ENCODE measurements around the gene VPS33B. TPM values are rescaled to one million over a fixed set of nuclear protein-coding genes. Genes with fewer than 3 reads are reported as not detected.
A peak's percentile ranks its signal among the peaks of the same experiment; 100 is the strongest.

Gene VPS33B
- total and polyA plus RNA-seq, 2 of the 13 experiments (the other 11 are each of a cell fraction or from before 2014, with no cell fraction given): 15.8 to 16.5 TPM

DNA sequence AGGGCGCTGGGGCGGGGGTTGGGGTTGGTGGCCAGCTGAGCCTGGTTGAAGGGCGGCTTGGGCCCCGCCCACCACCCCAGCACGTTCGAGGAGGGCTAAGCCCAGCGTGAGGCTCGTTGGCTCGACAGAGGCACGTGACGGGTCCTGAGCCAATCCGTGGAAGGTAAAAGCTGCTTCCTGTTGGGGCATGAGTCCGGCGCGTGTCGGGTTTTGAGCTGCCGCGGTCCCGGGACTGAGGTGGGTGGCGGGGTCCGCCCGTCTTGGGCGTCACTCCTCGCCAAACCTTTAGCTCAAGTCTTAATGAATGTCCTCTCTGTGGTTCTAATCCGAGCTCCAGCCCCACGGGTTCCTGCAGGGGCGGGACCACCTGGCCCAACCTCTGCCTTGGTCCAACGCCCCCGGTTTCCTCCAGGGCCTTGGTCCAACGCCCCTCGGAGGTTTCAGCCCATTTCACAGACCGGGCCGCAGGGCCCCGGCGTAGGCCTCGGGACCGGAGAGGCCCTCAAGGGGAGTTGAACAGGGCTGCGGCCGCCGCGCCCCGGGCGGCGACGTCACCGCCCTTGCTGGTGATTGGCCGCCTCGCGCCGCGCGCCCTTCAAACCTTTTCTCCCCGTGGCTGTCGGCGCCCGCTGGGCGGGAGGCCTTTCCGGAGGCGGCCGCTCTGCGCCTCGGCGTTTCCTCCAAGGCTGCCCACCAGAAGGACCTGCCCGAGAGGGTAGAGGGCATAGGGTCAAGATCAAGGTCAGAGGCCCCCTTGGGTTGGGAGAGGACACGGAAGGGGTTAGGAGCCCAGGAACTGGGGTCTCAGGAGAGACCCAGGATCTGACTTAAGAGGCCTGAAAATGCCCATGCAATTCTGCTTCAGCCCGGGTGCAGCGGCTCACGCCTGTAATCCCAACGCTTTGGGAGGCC, 67.4 kb downstream of the VPS33B start, which contains the start of gene RCCD1:
Gene RCCD1, plus strand, starts transcription at position 173 of the 912 bp plus-strand sequence. CDS start 1,851 bp downstream, outside the sequence.
- Histone ChIP-seq H3K9me3 (ENCODE audit: low read length) (no peaks in the 10 kb centered on the region), H3K9ac (ENCODE audit: insufficient read depth, low read depth, low read length) (peak within 1 kb of the TSS; percentile 97), H3K27ac (ENCODE audit: extremely low read length, insufficient read depth, low read length) (peak within 1 kb of the TSS; percentile 97), H3K27me3 (ENCODE audit: control insufficient read depth in 1 of 2, insufficient read depth in 2 of 2, low read length in 2 of 2) (no peaks in the 10 kb centered on the region), H4K20me1 (ENCODE audit: insufficient read depth, low read length) (no peaks in the 10 kb centered on the region), H3K36me3 (replicated peaks in 1 of 2; ENCODE audit: control insufficient read depth in 1 of 2, insufficient read depth in 2 of 2, low read length in 2 of 2) (peaks cover 16 to 44% of the 10 kb centered on the region in 2 experiments; a peak in 4 of 5 replicates), H3K4me1 (ENCODE audit: insufficient read depth, low read length) (peaks cover 11% of the 10 kb centered on the region), H3K4me3 (replicated peaks in 1 of 3; ENCODE audit: insufficient read depth in 1 of 3, low read depth in 2 of 3, low read length in 3 of 3) (peak within 1 kb of the TSS; percentile 60 to 77 (median 65)), H2AFZ (ENCODE audit: low read length) (no peak within 1 kb of the TSS), H3K4me2 (ENCODE audit: low read depth, low read length) (peak within 1 kb of the TSS; percentile 83), H3K79me2 (ENCODE audit: insufficient read depth, low read length) (peaks cover 9% of the 10 kb centered on the region)
- intact Hi-C loops (cut with micrococcal nuclease; ENCODE audit: unreplicated experiment) (loop anchor here (2.0 to 5.0 kb wide), 2 partner anchors 20 to 77 kb away; partner anchors contain the start of gene UNC45A), in situ Hi-C loops (cut with HindIII; ENCODE audit: extremely low pct_ligation_motif_present, low pct_unique_long_range_greater_than_20kb) (no loop called here)
- peak; percentile 95 for FAIRE-seq
- BruUV-seq (replicated peaks): TSS peak; percentile 83
- ATAC-seq: peak; percentile 95
- ChIA-PET CTCF (ENCODE audit: low intra/inter-chr PET ratio, low total read pairs) (no interaction called here), POLR2A (interaction anchor here (0.7 to 2.7 kb wide), 7 partner anchors 9 to 78 kb away, joined by 3 to 26 read pairs (median 6); partner anchors contain the start of genes HDDC3, MAN2A2 and UNC45A)
- DNase-seq (ENCODE audit: low spot score): peak; percentile 94
- 4% methylated on average over 15 of the region's 69 CpGs for WGBS (ENCODE audit: low lambda C conversion rate)
- TF ChIP-seq THYN1 (CRISPR knock-in tag; IDR thresholded peaks at IDR 0.05; ENCODE audit: borderline replicate concordance, low read depth): peak; percentile 71; the same call in 1 of the 2 replicates
- peak; percentile 50 for TF ChIP-seq PRDM15 (CRISPR knock-in tag; IDR thresholded peaks at IDR 0.05)
- TF ChIP-seq RFXANK (CRISPR knock-in tag; IDR thresholded peaks at IDR 0.05): 0 out of 2 replicates have a peak, but pooled peaks have one; percentile 46
- 0 out of 2 replicates have a peak, but pooled peaks have one; percentile 24 for TF ChIP-seq HHEX (CRISPR knock-in tag; IDR thresholded peaks at IDR 0.05)
- peak; percentile 71; the same call in 1 of the 2 replicates for TF ChIP-seq CERS6 (CRISPR knock-in tag; IDR thresholded peaks at IDR 0.05)
- 0 out of 2 replicates have a peak, but pooled peaks have one; percentile 48 for TF ChIP-seq CC2D1A (CRISPR knock-in tag; IDR thresholded peaks at IDR 0.05)
- peak; percentile 74; the same call in 1 of the 2 replicates for TF ChIP-seq ZNF354B (CRISPR knock-in tag; IDR thresholded peaks at IDR 0.05)
- TF ChIP-seq WIZ (CRISPR knock-in tag; IDR thresholded peaks at IDR 0.05): no peak
- peak; percentile 80 for TF ChIP-seq ZNF891 (CRISPR knock-in tag; IDR thresholded peaks at IDR 0.05)
- peak; percentile 68; the same call in 1 of the 2 replicates for TF ChIP-seq MAZ (IDR thresholded peaks at IDR 0.05; ENCODE audit: borderline replicate concordance, low read depth, low read length)
- 0 out of 2 replicates have a peak, but pooled peaks have one; percentile 43 for TF ChIP-seq MAZ (CRISPR knock-in tag; IDR thresholded peaks at IDR 0.05; ENCODE audit: low read depth)
- peak; percentile 86 for TF ChIP-seq ELF1 (CRISPR knock-in tag; IDR thresholded peaks at IDR 0.05)
- TF ChIP-seq MXD4 (CRISPR knock-in tag; IDR thresholded peaks at IDR 0.05): peak; percentile 93
